Endothelial cell of umbilical vein (primary cell): ENCODE data around the gene RPS19BP1. TPM values are rescaled to one million over a fixed set of nuclear protein-coding genes. Genes with fewer than 3 reads are reported as not detected.

Source experiments
- BruUV-seq: library from RNA; stranded (reverse); fragments of 400-500 nt; replicated peaks from 2 replicates; lab custom pipeline; 2021; lab: Mats Ljungman, UMichigan
- CTCF ChIA-PET: fragments of 300-600, 350-600 bp; sonication (Branson Sonifier 250); formaldehyde crosslinking; loops from one replicate; lab custom pipeline; 2021; ENCODE audit warnings: antibody characterized with exemption, inconsistent platforms; lab: Charles Lee
- POLR2A ChIA-PET: fragments of 300-600, 350-600 bp; sonication (Branson Sonifier 250); formaldehyde crosslinking; loops from one replicate; lab custom pipeline; 2021; ENCODE audit warnings: antibody characterized with exemption, inconsistent platforms; lab: Charles Lee
- DNase-seq: peaks from one replicate; pipeline ENCODE4 v3.0.0-alpha.2; 2011; ENCODE audit warnings: low read depth, low spot score
- FAIRE-seq: peaks from 2 replicates; lab custom pipeline; 2011; peaks lifted over from hg19 to GRCh38; lab: Jason Lieb, UNC
- H2AFZ ChIP-seq: 2 replicates; pipeline ENCODE4 v1.6.0; 2012; ENCODE audit warnings: low read depth, low read length, control low read depth, inconsistent platforms
- H3K27ac ChIP-seq: 2 replicates; pipeline ENCODE4 v1.5.1; 2011; ENCODE audit warnings: low read depth, mild to moderate bottlenecking, control low read depth, low read length, moderate library complexity; ENCODE audit not compliant: insufficient read depth
- H3K27me3 ChIP-seq, 2 experiments: 2 replicates each; pipeline versions ENCODE4 v1.6.0 to v1.6.1; 2011; ENCODE audit warnings: low read length in 2 of 2, mixed read lengths in 1 of 2; ENCODE audit not compliant: control insufficient read depth in 2 of 2, insufficient read depth in 2 of 2
- H3K36me3 ChIP-seq, 2 experiments: 2 replicates in 1 of 2; 3 replicates in 1 of 2; pipeline ENCODE4 v1.5.1; 2011; ENCODE audit warnings: low read length in 2 of 2, mild to moderate bottlenecking in 1 of 2, moderate library complexity in 1 of 2; ENCODE audit not compliant: control insufficient read depth in 2 of 2, insufficient read depth in 2 of 2; ENCODE audit errors: extremely low read depth in 1 of 2
- H3K4me1 ChIP-seq: 3 replicates; pipeline ENCODE4 v1.5.1; 2011; ENCODE audit warnings: mild to moderate bottlenecking, low read length; ENCODE audit not compliant: control insufficient read depth, insufficient read depth; ENCODE audit errors: extremely low read depth
- H3K4me2 ChIP-seq: 2 replicates; pipeline ENCODE4 v1.6.1; 2011; ENCODE audit warnings: low read length, control low read depth, mixed read lengths; ENCODE audit not compliant: insufficient read depth
- H3K4me3 ChIP-seq, 3 experiments: fragments of 200-600 bp in 1 of 3; sonication (generic), shearing (Covaris generic) in 1 of 3; replicated peaks in 1 of 3; 2 replicates each; pipeline ENCODE4 v1.5.1; 2011 to 2016; ENCODE audit warnings: control low read depth in 3 of 3, low read length in 3 of 3, mild to moderate bottlenecking in 2 of 3, inconsistent platforms in 1 of 3, low read depth in 1 of 3, moderate library complexity in 1 of 3; ENCODE audit not compliant: insufficient read depth in 1 of 3
- H3K79me2 ChIP-seq: 2 replicates; pipeline ENCODE4 v1.6.0; 2012; ENCODE audit warnings: low read length, inconsistent platforms; ENCODE audit not compliant: control insufficient read depth, insufficient read depth
- H3K9ac ChIP-seq: replicated peaks from 2 replicates; pipeline ENCODE3; 2011; ENCODE audit warnings: low read length, control low read depth; ENCODE audit not compliant: insufficient read depth; ENCODE audit errors: extremely low read depth
- H3K9me1 ChIP-seq: replicated peaks from 3 replicates; pipeline ENCODE4 v1.6.0; 2011; ENCODE audit warnings: mild to moderate bottlenecking, low read length; ENCODE audit not compliant: control insufficient read depth, insufficient read depth; ENCODE audit errors: extremely low read depth
- H3K9me3 ChIP-seq: replicated peaks from 2 replicates; pipeline ENCODE4 v1.5.1; 2012; ENCODE audit warnings: low read length, inconsistent platforms; ENCODE audit not compliant: control insufficient read depth, insufficient read depth
- H4K20me1 ChIP-seq: replicated peaks from 2 replicates; pipeline ENCODE3; 2011; ENCODE audit warnings: mild to moderate bottlenecking, low read length; ENCODE audit not compliant: control insufficient read depth, insufficient read depth; ENCODE audit errors: extremely low read depth
- EZH2 ChIP-seq: IDR thresholded peaks from 2 replicates; pipeline ENCODE4 v1.6.1; 2012; ENCODE audit warnings: borderline replicate concordance, low read depth, mild to moderate bottlenecking, moderate library complexity, low read length, inconsistent platforms; ENCODE audit not compliant: severe bottlenecking
- FOS ChIP-seq: IDR thresholded peaks from 2 replicates; pipeline ENCODE4 v1.6.1; 2011; ENCODE audit warnings: mild to moderate bottlenecking, low read length, moderate library complexity, borderline replicate concordance; ENCODE audit not compliant: insufficient read depth
- GATA2 ChIP-seq: IDR thresholded peaks from 2 replicates; pipeline ENCODE4 v1.7.0; 2011; ENCODE audit warnings: low read depth, mild to moderate bottlenecking, moderate library complexity, mixed read lengths, low read length; ENCODE audit not compliant: insufficient read length, insufficient read depth
- JUN ChIP-seq: IDR thresholded peaks from 2 replicates; pipeline ENCODE4 v1.6.1; 2011; ENCODE audit warnings: borderline replicate concordance, low read depth; ENCODE audit not compliant: insufficient read length, insufficient read depth
- MYC ChIP-seq: IDR thresholded peaks from one replicate; pipeline ENCODE4 v1.6.1; 2011; ENCODE audit warnings: mild to moderate bottlenecking, low read depth, low read length
- POLR2A ChIP-seq: IDR thresholded peaks from 2 replicates; pipeline ENCODE4 v1.6.1; 2012; ENCODE audit warnings: low read depth, mild to moderate bottlenecking, control low read depth, low read length
- POLR2AphosphoS5 ChIP-seq: IDR thresholded peaks from 2 replicates; pipeline ENCODE4 v1.6.1; 2012; ENCODE audit warnings: low read depth, mild to moderate bottlenecking, control low read depth, low read length, moderate library complexity; ENCODE audit not compliant: insufficient read depth
- dilution Hi-C: fragments of 300-500 bp; cut with MboI; formaldehyde crosslinking; loops from one replicate; pipeline ENCODE4 v1.15.0; 2019; ENCODE audit warnings: low sequenced_read_pairs; ENCODE audit not compliant: extremely low pct_ligation_motif_present
- intact Hi-C: fragments of 100-400 bp; cut with micrococcal nuclease; formaldehyde crosslinking; loops from one replicate; pipeline ENCODE4 v1.10.0; 2022
- polyA plus RNA-seq, 4 experiments: library from polyadenylated mRNA; depleted of rRNA in 3 of 4; stranded (reverse) in 3 of 4; unstranded in 1 of 4; fragments of >200 nt; gene quantifications; 2 replicates each; pipeline versions ENCODE4 v1.2.1 to v1.2.3, GENCODE V29; 2011 to 2012; ENCODE audit warnings: missing spikeins in 1 of 4
- total RNA-seq: library from RNA; stranded (reverse); gene quantifications from 2 replicates; pipeline ENCODE4 v1.2.3, GENCODE V29; 2021
- TF ChIP-seq, protein P1 (sequence below), 2 donors: IDR thresholded peaks; 1 replicate in 1 of 2; 2 replicates in 1 of 2; pipeline ENCODE4 v1.5.1; 2011; ENCODE audit warnings: low read length in 2 of 2, mild to moderate bottlenecking in 2 of 2, moderate library complexity in 2 of 2, control low read depth in 1 of 2, inconsistent platforms in 1 of 2, low read depth in 1 of 2; ENCODE audit not compliant: insufficient read depth in 1 of 2; ENCODE audit errors: extremely low read depth in 1 of 2
- TF ChIP-seq, protein P2 (sequence below): IDR thresholded peaks from 2 replicates; pipeline ENCODE4 v1.6.1; 2011; ENCODE audit not compliant: insufficient read depth, insufficient read length

RPS19BP1 gene
- total and polyA plus RNA-seq, 2 donors (not counting 3 experiments of a cell fraction or from before 2014, with no cell fraction given), result 66.6 to 84.3 TPM

- FAIRE-seq (no peak), DNase-seq (no peak)
- Histone ChIP-seq H4K20me1 (no peaks in the 10 kb centered on the region), H3K9me3 (no peaks in the 10 kb centered on the region), H3K27me3 (peaks cover 31 to 33% of the 10 kb centered on the region in 2 experiments), H2AFZ (no peak overlapping the region), H3K4me1 (no peaks in the 10 kb centered on the region), H3K27ac (no peak overlapping the region), H3K4me3 (no peak overlapping the region), H3K9me1 (no peaks in the 10 kb centered on the region), H3K9ac (no peak overlapping the region), H3K79me2 (no peaks in the 10 kb centered on the region), H3K4me2 (no peak overlapping the region), H3K36me3 (no peaks in the 10 kb centered on the region)
- ChIA-PET CTCF (interaction anchor here (0.5 to 5.5 kb wide), 10 partner anchors 25 to 484 kb away, joined by 3 to 52 read pairs (median 3); no protein-coding TSS in a partner anchor), POLR2A (no interaction called here)
- dilution Hi-C loops (loop anchor here (25.0 kb wide), 1 partner anchor 452 kb away; no protein-coding TSS in a partner anchor), intact Hi-C loops (no loop called here)
- no TSS peak for BruUV-seq
- TF ChIP-seq EZH2, result no peak
- TF ChIP-seq GATA2, result no peak
- TF ChIP-seq, protein P1, sequence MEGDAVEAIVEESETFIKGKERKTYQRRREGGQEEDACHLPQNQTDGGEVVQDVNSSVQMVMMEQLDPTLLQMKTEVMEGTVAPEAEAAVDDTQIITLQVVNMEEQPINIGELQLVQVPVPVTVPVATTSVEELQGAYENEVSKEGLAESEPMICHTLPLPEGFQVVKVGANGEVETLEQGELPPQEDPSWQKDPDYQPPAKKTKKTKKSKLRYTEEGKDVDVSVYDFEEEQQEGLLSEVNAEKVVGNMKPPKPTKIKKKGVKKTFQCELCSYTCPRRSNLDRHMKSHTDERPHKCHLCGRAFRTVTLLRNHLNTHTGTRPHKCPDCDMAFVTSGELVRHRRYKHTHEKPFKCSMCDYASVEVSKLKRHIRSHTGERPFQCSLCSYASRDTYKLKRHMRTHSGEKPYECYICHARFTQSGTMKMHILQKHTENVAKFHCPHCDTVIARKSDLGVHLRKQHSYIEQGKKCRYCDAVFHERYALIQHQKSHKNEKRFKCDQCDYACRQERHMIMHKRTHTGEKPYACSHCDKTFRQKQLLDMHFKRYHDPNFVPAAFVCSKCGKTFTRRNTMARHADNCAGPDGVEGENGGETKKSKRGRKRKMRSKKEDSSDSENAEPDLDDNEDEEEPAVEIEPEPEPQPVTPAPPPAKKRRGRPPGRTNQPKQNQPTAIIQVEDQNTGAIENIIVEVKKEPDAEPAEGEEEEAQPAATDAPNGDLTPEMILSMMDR (IDR thresholded peaks at IDR 0.05; ENCODE audit: extremely low read depth in 1 of 2, insufficient read depth in 1 of 2, low read depth in 1 of 2, low read length in 2 of 2), result no peak
- no peak for TF ChIP-seq POLR2AphosphoS5
- TF ChIP-seq MYC, result no peak
- no peak for TF ChIP-seq FOS
- no peak for TF ChIP-seq JUN
- TF ChIP-seq, protein P2, sequence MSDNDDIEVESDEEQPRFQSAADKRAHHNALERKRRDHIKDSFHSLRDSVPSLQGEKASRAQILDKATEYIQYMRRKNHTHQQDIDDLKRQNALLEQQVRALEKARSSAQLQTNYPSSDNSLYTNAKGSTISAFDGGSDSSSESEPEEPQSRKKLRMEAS, result no peak
- TF ChIP-seq POLR2A, result no peak
Observed at GRCh38 chr22:39560127-39560526, 27.6 kb upstream of the RPS19BP1 start.
